ENCODE data around the gene PNPT1. TPM values are rescaled to one million over a fixed set of nuclear protein-coding genes. Genes with fewer than 3 reads are reported as not detected.
A peak's percentile ranks its signal among the peaks of the same experiment; 100 is the strongest.

Gene PNPT1
- total and polyA plus RNA-seq, 9 of the 15 experiments (the other 6 are each of a cell fraction or from before 2014, with no cell fraction given): 46.5 to 104 (median 62.7) TPM

DNA sequence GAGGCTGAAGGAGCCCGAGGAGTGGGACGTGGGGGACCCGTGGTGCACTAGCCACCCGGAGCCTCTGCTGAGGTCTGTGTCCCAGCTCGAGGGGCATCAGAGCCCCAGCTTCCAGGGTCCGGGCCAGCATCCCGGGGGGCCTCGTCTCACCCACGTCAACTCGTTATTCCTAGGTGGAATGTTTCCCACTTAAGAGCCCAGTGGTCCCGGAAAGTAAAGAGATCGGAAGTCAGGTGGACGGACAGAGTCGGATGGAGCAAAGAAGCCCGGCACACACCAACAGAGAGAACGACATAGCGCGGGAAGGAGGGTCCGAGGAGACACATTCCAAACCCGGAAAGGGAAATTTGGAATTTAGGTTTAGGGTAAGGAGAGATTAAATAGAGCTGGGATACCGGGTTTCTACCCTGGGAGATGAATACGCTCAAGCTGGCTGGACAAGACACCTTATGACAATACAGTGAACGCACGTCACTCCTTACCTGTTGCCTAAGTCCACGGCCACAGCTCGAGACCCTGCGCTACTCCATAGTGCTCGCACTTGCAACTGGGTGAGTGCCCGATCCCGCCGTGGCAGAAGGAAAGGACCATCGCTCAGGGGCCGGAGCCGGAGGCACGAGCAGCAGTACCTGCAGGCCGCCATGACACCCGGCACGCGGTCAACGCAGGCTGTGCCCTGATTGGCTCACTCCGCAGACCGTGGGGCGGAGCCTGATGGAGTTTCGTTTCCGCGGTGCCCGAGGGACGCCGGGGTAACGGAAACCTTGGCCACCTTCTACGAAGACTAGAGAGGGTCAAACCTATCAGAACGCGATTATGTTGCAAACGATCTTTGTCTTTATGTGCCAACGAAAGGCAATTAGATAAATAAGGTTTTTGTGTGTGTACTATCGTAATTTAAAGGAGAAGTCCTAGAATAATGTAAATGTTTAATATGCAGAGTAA lies at the start of gene PNPT1 (continued):
- TF ChIP-seq, protein P1, sequence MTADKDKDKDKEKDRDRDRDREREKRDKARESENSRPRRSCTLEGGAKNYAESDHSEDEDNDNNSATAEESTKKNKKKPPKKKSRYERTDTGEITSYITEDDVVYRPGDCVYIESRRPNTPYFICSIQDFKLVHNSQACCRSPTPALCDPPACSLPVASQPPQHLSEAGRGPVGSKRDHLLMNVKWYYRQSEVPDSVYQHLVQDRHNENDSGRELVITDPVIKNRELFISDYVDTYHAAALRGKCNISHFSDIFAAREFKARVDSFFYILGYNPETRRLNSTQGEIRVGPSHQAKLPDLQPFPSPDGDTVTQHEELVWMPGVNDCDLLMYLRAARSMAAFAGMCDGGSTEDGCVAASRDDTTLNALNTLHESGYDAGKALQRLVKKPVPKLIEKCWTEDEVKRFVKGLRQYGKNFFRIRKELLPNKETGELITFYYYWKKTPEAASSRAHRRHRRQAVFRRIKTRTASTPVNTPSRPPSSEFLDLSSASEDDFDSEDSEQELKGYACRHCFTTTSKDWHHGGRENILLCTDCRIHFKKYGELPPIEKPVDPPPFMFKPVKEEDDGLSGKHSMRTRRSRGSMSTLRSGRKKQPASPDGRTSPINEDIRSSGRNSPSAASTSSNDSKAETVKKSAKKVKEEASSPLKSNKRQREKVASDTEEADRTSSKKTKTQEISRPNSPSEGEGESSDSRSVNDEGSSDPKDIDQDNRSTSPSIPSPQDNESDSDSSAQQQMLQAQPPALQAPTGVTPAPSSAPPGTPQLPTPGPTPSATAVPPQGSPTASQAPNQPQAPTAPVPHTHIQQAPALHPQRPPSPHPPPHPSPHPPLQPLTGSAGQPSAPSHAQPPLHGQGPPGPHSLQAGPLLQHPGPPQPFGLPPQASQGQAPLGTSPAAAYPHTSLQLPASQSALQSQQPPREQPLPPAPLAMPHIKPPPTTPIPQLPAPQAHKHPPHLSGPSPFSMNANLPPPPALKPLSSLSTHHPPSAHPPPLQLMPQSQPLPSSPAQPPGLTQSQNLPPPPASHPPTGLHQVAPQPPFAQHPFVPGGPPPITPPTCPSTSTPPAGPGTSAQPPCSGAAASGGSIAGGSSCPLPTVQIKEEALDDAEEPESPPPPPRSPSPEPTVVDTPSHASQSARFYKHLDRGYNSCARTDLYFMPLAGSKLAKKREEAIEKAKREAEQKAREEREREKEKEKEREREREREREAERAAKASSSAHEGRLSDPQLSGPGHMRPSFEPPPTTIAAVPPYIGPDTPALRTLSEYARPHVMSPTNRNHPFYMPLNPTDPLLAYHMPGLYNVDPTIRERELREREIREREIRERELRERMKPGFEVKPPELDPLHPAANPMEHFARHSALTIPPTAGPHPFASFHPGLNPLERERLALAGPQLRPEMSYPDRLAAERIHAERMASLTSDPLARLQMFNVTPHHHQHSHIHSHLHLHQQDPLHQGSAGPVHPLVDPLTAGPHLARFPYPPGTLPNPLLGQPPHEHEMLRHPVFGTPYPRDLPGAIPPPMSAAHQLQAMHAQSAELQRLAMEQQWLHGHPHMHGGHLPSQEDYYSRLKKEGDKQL (CRISPR knock-in tag; IDR thresholded peaks at IDR 0.05; ENCODE audit: borderline replicate concordance): no peak
- no peak for TF ChIP-seq BMI1 (IDR thresholded peaks at IDR 0.05; ENCODE audit: low read length)
- TF ChIP-seq CBX8 (IDR thresholded peaks at IDR 0.05; ENCODE audit: borderline replicate concordance, extremely low read depth, low read depth, low read length, poor library complexity, severe bottlenecking): no peak
- TF ChIP-seq KLF16 (IDR thresholded peaks at IDR 0.05): peak; percentile 79; the same call in 1 of the 2 replicates
- peak; percentile 99 for TF ChIP-seq MTA3 (IDR thresholded peaks at IDR 0.05; ENCODE audit: borderline replicate concordance)
- TF ChIP-seq CXXC5 (CRISPR knock-in tag; IDR thresholded peaks at IDR 0.05): peak; percentile 90
- TF ChIP-seq RCOR1 (IDR thresholded peaks at IDR 0.05; ENCODE audit: borderline replicate concordance in 1 of 2, low read depth in 2 of 2, low read length in 2 of 2): peak in 1 of 2 experiments; percentile 60; a peak in 1 of 4 replicates
- TF ChIP-seq KDM1A (IDR thresholded peaks at IDR 0.05): no peak
- TF ChIP-seq, protein P2, sequence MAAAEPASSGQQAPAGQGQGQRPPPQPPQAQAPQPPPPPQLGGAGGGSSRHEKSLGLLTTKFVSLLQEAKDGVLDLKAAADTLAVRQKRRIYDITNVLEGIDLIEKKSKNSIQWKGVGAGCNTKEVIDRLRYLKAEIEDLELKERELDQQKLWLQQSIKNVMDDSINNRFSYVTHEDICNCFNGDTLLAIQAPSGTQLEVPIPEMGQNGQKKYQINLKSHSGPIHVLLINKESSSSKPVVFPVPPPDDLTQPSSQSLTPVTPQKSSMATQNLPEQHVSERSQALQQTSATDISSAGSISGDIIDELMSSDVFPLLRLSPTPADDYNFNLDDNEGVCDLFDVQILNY (CRISPR knock-in tag; IDR thresholded peaks at IDR 0.05): 0 out of 2 replicates have a peak, but pooled peaks have one; percentile 76
- TF ChIP-seq ZC3H4 (CRISPR knock-in tag; IDR thresholded peaks at IDR 0.05; ENCODE audit: borderline replicate concordance): no peak
- TF ChIP-seq RUNX1 (IDR thresholded peaks at IDR 0.05; ENCODE audit: low read depth): no peak
- TF ChIP-seq ELK3 (CRISPR knock-in tag; IDR thresholded peaks at IDR 0.05): no peak
- no peak for TF ChIP-seq SMARCA5 (IDR thresholded peaks at IDR 0.05)
- TF ChIP-seq GATA2 (CRISPR knock-in tag; IDR thresholded peaks at IDR 0.05): 0 out of 2 replicates have a peak, but pooled peaks have one; percentile 37
- TF ChIP-seq PTBP1 (IDR thresholded peaks at IDR 0.05; ENCODE audit: low read depth, low read length): no peak
- no peak for TF ChIP-seq PYGO2 (tag; IDR thresholded peaks at IDR 0.05)
- no peak for TF ChIP-seq ZFP30 (CRISPR knock-in tag; IDR thresholded peaks at IDR 0.05; ENCODE audit: borderline replicate concordance)
- no peak for TF ChIP-seq ILF3 (IDR thresholded peaks at IDR 0.05; ENCODE audit: borderline replicate concordance)

All from K562 (cell line).